ENCODE data around the gene TMEM18.

DNA sequence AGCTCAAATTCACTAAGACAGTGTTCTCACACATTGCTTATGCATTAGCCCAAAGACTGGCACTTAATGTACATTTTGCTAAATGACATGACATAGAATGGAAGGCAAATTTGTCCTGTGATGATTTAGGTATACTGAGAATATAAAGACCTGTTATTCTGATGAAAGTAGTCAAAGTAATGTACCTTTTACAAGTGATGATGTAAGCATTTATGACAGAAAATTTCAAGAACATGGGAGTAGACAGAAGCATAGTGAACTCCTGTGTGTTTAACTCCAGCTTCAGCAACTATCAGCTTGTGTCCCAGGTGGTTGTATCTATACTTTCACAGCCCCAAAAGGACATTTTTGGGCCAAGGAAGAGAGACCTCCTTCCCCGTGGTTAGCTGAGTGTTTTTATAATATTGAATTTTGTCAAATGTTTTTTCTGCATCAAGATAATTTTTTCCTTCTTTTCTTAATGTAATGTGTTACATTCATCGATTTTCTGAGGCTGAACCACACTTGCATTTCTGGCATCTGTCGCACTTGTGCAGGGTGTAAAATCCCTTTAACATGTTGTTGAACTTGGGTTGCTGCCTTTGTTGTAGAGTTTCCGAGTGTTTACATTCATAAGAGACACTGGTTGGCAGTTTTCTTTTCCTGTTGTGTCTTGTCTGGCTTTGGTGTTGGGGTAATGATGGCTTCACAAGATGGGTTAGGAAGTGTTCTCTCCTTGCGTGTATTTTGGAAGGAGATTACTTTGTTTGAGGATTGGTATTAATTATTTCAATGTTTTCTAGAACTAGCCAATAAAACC lies 33.9 kb upstream of the TMEM18 start:
- no peak for TF ChIP-seq TCF7 (IDR thresholded peaks at IDR 0.05; ENCODE audit: borderline replicate concordance)
- TF ChIP-seq ETV5 (CRISPR knock-in tag; IDR thresholded peaks at IDR 0.05; ENCODE audit: low read depth): no peak
- TF ChIP-seq EP300 (IDR thresholded peaks at IDR 0.05; ENCODE audit: low read length): no peak
- TF ChIP-seq CEBPB (tag; IDR thresholded peaks at IDR 0.05): no peak
- TF ChIP-seq SPI1 (IDR thresholded peaks at IDR 0.05; ENCODE audit: borderline replicate concordance, low read depth, low read length): no peak
- TF ChIP-seq RAD21 (CRISPR knock-in tag; conservative IDR thresholded peaks at IDR 0.05 in 1 of 2, IDR thresholded peaks at IDR 0.05 in 1 of 2): no peak

Data from K562 (cell line).